Epithelial cell of esophagus (primary cell): ENCODE results near the gene CDCA8.

ENCODE experiments used
- DNase-seq: peaks from one replicate; pipeline ENCODE4 v3.0.0; 2010; ENCODE audit warnings: low read depth
- H3K4me3 ChIP-seq: 2 replicates; pipeline ENCODE4 v1.5.1; 2011; ENCODE audit warnings: mild to moderate bottlenecking, low read length, control low read depth
- CTCF ChIP-seq: IDR thresholded peaks from 2 replicates; pipeline ENCODE4 v1.5.1; 2011; ENCODE audit warnings: low read depth, mild to moderate bottlenecking, low read length, control low read depth, inconsistent platforms; ENCODE audit not compliant: insufficient read depth; ENCODE audit errors: missing control alignments

The CDCA8 gene

GRCh38 chr1:37725851-37726613 is 33.7 kb downstream of the CDCA8 start:
- DNase-seq = no peak
- TF ChIP-seq CTCF = no peak
- no peak overlapping the region for H3K4me3 ChIP-seq

- no peak for TF ChIP-seq CTCF
- H3K4me3 ChIP-seq = no peak overlapping the region
- DNase-seq = no peak
Measured at GRCh38 chr1:37726751-37727585, 34.7 kb downstream of the CDCA8 start.

GRCh38 chr1:37728416-37728815 is 36.1 kb downstream of the CDCA8 start:
- no peak for TF ChIP-seq CTCF
- H3K4me3 ChIP-seq = no peak overlapping the region
- no peak for DNase-seq

- H3K4me3 ChIP-seq = no peak overlapping the region
- no peak for DNase-seq
- no peak for TF ChIP-seq CTCF
Measured at GRCh38 chr1:37730376-37730775, 38.1 kb downstream of the CDCA8 start.

GRCh38 chr1:37731312-37732019 is 39.1 kb downstream of the CDCA8 start:
- no peak overlapping the region for H3K4me3 ChIP-seq
- DNase-seq = no peak
- no peak for TF ChIP-seq CTCF

- no peak overlapping the region for H3K4me3 ChIP-seq
- TF ChIP-seq CTCF = no peak
- DNase-seq = no peak
Measured at GRCh38 chr1:37732111-37732780, 39.9 kb downstream of the CDCA8 start.
